Measurements from ENCODE around the gene PADI1. TPM values are rescaled to one million over a fixed set of nuclear protein-coding genes. Genes with fewer than 3 reads are reported as not detected.

The PADI1 gene
- total and polyA plus RNA-seq, 8 donors, result 0.37 to 98.2 TPM; not detected in 6

GRCh38 chr1:17168091-17168876 lies 36.6 kb upstream of the PADI1 start:
- no peak overlapping the region for H3K4me3 ChIP-seq
- no peak overlapping the region for H3K27ac ChIP-seq
- H3K4me1 ChIP-seq, result no peaks in the 10 kb centered on the region
- 58 to 68% (median 58%) methylated on average over 13 of the region's 13 CpGs for WGBS, 5 donors
- no peak for DNase-seq
- peaks cover 0 to 38% (median 0%) of the 10 kb centered on the region in 3 donors for H3K27me3 ChIP-seq
- intact Hi-C loops (cut with DNase I; ENCODE audit: low total_unique reads), result no loop called here
- no peaks in the 10 kb centered on the region for H3K36me3 ChIP-seq
- TF ChIP-seq POLR2AphosphoS5 (IDR thresholded peaks at IDR 0.05) (no peak), CTCF (IDR thresholded peaks at IDR 0.05) (no peak), EP300 (IDR thresholded peaks at IDR 0.05) (no peak), POLR2A (IDR thresholded peaks at IDR 0.05) (no peak)
- no peaks in the 10 kb centered on the region for H3K9me3 ChIP-seq

- no peak overlapping the region for H3K27ac ChIP-seq
- no peaks in the 10 kb centered on the region for H3K4me1 ChIP-seq
- no peak overlapping the region for H3K4me3 ChIP-seq
- intact Hi-C loops (cut with DNase I; ENCODE audit: low total_unique reads), result no loop called here
- no peaks in the 10 kb centered on the region for H3K9me3 ChIP-seq
- H3K36me3 ChIP-seq, result no peaks in the 10 kb centered on the region
- peaks cover 0 to 25% (median 0%) of the 10 kb centered on the region in 3 donors for H3K27me3 ChIP-seq
- no peak for DNase-seq
- TF ChIP-seq POLR2A (IDR thresholded peaks at IDR 0.05), result no peak
- TF ChIP-seq CTCF (IDR thresholded peaks at IDR 0.05), result no peak
- TF ChIP-seq POLR2AphosphoS5 (IDR thresholded peaks at IDR 0.05), result no peak
- no peak for TF ChIP-seq EP300 (IDR thresholded peaks at IDR 0.05)
Measured at GRCh38 chr1:17170571-17170970, 34.4 kb upstream of the PADI1 start.

- H3K4me1 ChIP-seq, result no peaks in the 10 kb centered on the region
- 58 to 70% (median 67%) methylated on average over 3 of the region's 3 CpGs for WGBS, 5 donors
- intact Hi-C loops (cut with DNase I; ENCODE audit: low total_unique reads), result no loop called here
Measured at GRCh38 chr1:17173217-17173616, 31.7 kb upstream of the PADI1 start.

More at GRCh38 chr1:17173217-17173616, 31.7 kb upstream of the PADI1 start:
- Histone ChIP-seq H3K27me3 (peaks cover 0 to 4% (median 0%) of the 10 kb centered on the region in 3 donors), H3K4me3 (no peak overlapping the region), H3K27ac (no peak overlapping the region), H3K9me3 (no peaks in the 10 kb centered on the region), H3K36me3 (no peaks in the 10 kb centered on the region)
- TF ChIP-seq CTCF (IDR thresholded peaks at IDR 0.05), result no peak
- TF ChIP-seq POLR2A (IDR thresholded peaks at IDR 0.05), result no peak
- TF ChIP-seq POLR2AphosphoS5 (IDR thresholded peaks at IDR 0.05), result no peak
- TF ChIP-seq EP300 (IDR thresholded peaks at IDR 0.05), result no peak
- DNase-seq, result no peak
